Ascending aorta (tissue), 2 donors: ENCODE data around the gene COTL1. TPM values are rescaled to one million over a fixed set of nuclear protein-coding genes. Genes with fewer than 3 reads are reported as not detected.
"Not testable (repeated sequence)": the region's sequence is repeated elsewhere in the genome, so short reads cannot be mapped to it uniquely, and the experiment has no call there.

Source experiments
- DNase-seq, 2 donors: peaks; one replicate each; pipeline ENCODE4 v3.0.0-alpha.2; 2019; ENCODE audit warnings: low spot score in 2 of 2
- H3K27ac ChIP-seq, 2 donors: fragments of 200-600 bp; sonication (generic); one replicate each; pipeline ENCODE4 v1.5.1; 2016 to 2017; ENCODE audit warnings: mild to moderate bottlenecking in 1 of 2
- H3K27me3 ChIP-seq: fragments of 200-600 bp; sonication (generic); one replicate; pipeline ENCODE4 v1.5.1; 2017
- H3K36me3 ChIP-seq, 2 donors: fragments of 200-600 bp; sonication (generic); one replicate each; pipeline ENCODE4 v1.5.1; 2016
- H3K4me1 ChIP-seq, 2 donors: fragments of 200-600 bp; sonication (generic); one replicate each; pipeline ENCODE4 v1.5.1; 2016 to 2017; ENCODE audit warnings: mild to moderate bottlenecking in 1 of 2
- H3K4me3 ChIP-seq, 2 donors: fragments of 200-600 bp; sonication (generic); one replicate each; pipeline ENCODE4 v1.5.1; 2016 to 2017; ENCODE audit warnings: mild to moderate bottlenecking in 1 of 2
- H3K9me3 ChIP-seq, 2 donors: fragments of 200-600 bp; sonication (generic); one replicate each; pipeline ENCODE4 v1.5.1; 2016
- intact Hi-C: fragments of 100-400 bp; cut with DNase I; formaldehyde crosslinking; loops from one replicate; pipeline ENCODE4 v1.15.1; 2023
- total RNA-seq: library from RNA; depleted of rRNA; stranded (reverse); fragments of >200 nt; gene quantifications from one replicate; pipeline ENCODE4 v1.1.0, GENCODE V29; 2016
- TF ChIP-seq, protein P1 (sequence below), 3 experiments: fragments of 200-600 bp in 2 of 3; fragments of 450-650 bp in 1 of 3; sonication (generic) in 2 of 3; IDR thresholded peaks; one replicate each; pipeline ENCODE4 v1.5.1; 2016 to 2019; ENCODE audit warnings: antibody characterized with exemption in 3 of 3, mild to moderate bottlenecking in 1 of 3, moderate library complexity in 1 of 3

The COTL1 gene
- total RNA-seq, 1 donor from 2014 or later = 120 TPM

DNA sequence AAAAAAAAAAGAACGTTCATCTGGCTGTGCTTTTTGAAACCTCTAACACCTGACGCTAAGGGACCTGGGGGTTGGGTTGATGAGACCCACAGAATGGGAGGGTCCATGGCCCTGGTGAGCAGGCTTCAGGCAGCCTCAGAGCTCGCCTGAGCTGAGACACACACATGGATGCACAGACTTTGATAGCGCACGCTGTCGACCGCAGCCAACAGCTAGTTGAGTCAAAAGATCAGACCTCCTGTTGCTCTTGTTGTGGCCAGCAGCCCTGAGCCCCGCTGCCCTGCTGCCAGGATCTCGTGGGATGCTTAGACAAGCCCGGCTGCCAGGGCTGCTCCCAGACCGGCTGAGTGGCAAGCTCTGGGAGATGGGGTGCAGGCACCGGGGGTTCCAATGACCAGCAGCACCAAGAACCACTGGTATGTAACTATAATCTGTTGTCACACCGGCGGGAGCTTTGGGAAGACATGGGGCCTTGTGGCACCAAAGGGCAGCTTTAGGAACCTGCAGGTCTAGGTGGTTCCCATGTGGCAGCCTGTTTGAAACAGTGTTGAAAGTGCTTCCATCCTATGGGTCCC lies 93.4 kb downstream of the COTL1 start:
- Histone ChIP-seq H3K4me3 (no peak overlapping the region), H3K36me3 (no peaks in the 10 kb centered on the region), H3K27me3 (no peaks in the 10 kb centered on the region), H3K9me3 (no peaks in the 10 kb centered on the region), H3K4me1 (peaks cover 11 to 17% of the 10 kb centered on the region in 2 donors), H3K27ac (no peak overlapping the region)
- DNase-seq = no peak
- TF ChIP-seq, protein P1, sequence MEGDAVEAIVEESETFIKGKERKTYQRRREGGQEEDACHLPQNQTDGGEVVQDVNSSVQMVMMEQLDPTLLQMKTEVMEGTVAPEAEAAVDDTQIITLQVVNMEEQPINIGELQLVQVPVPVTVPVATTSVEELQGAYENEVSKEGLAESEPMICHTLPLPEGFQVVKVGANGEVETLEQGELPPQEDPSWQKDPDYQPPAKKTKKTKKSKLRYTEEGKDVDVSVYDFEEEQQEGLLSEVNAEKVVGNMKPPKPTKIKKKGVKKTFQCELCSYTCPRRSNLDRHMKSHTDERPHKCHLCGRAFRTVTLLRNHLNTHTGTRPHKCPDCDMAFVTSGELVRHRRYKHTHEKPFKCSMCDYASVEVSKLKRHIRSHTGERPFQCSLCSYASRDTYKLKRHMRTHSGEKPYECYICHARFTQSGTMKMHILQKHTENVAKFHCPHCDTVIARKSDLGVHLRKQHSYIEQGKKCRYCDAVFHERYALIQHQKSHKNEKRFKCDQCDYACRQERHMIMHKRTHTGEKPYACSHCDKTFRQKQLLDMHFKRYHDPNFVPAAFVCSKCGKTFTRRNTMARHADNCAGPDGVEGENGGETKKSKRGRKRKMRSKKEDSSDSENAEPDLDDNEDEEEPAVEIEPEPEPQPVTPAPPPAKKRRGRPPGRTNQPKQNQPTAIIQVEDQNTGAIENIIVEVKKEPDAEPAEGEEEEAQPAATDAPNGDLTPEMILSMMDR (IDR thresholded peaks at IDR 0.05) = no peak
- intact Hi-C loops = no loop called here

- TF ChIP-seq, protein P1 (IDR thresholded peaks at IDR 0.05) = no peak
- no peaks in the 10 kb centered on the region for H3K9me3 ChIP-seq
- H3K27me3 ChIP-seq = no peaks in the 10 kb centered on the region
- no peak overlapping the region for H3K4me3 ChIP-seq
- H3K27ac ChIP-seq = no peak overlapping the region
- no peaks in the 10 kb centered on the region for H3K36me3 ChIP-seq
- intact Hi-C loops = no loop called here
- peaks cover 0 to under 1% of the 10 kb centered on the region in 2 donors for H3K4me1 ChIP-seq
- DNase-seq = no peak
Observed at GRCh38 chr16:84521497-84521770, 96.4 kb downstream of the COTL1 start.

DNA sequence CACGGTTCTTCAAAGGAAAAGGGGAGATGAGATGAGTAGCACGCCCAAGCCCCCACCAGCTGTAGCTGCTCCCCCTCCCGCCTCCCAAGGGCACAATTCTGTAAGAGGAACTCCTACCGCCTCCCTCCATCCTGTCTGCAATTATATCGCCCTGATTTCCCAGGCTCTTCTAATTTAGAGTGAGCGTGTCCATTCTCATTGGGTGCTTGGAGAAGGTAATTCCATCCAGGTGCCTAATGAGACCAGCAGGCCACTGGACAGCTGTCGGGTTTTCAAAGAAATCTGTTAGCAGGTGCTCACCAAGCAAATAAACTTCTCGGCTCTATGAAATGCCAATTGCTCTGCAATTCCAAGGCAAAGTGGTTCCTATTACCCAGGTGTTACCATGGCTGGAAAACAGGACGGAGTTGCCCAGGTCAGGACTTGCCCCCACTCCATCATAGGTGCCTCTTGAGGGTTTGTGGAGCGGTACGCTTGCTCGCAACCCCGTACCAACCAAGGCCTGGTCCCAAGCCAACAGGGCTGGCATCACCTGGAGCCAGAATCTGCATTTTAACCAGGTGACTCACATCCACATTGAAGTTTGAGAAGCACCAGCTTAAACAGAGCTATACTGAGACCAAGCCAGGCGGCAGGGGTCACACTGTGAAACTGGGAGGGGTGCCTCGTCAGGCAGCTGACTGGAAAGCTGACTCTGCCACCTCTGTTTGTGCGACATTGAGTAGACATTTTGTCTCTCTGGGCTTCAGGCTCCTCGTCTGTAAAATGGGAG lies 97.0 kb downstream of the COTL1 start:
- intact Hi-C loops = no loop called here
- no peaks in the 10 kb centered on the region for H3K27me3 ChIP-seq

DNA sequence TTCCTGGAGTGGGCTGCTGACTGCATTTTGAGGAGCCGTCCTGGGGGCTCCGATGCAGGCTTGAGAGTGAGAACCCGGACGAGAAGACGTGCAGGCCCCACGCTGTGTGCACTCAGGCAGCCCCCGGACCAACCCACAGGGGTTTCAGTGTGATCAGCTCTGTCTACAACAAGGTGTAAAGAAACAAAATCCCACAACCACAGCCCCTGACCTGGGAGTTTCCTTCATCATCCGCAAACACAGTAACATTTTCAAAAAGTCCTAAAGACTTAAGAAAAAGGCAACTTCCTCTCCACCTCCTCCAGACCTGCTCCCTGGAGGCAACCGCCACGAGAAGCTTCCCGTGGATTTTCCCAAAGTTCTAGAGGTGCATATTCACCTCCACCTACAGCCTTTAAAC lies 98.0 kb downstream of the COTL1 start:
- no peaks in the 10 kb centered on the region for H3K9me3 ChIP-seq
- no peak overlapping the region for H3K4me3 ChIP-seq
- H3K27ac ChIP-seq = no peak overlapping the region
- no peaks in the 10 kb centered on the region for H3K27me3 ChIP-seq
- H3K36me3 ChIP-seq = no peaks in the 10 kb centered on the region
- H3K4me1 ChIP-seq = no peaks in the 10 kb centered on the region
- intact Hi-C loops = no loop called here
- TF ChIP-seq, protein P1 (IDR thresholded peaks at IDR 0.05) = no peak
- DNase-seq = no peak

More for the DNA sequence above, 97.0 kb downstream of the COTL1 start:
- TF ChIP-seq, protein P1 (IDR thresholded peaks at IDR 0.05) = no peak
- Histone ChIP-seq H3K4me3 (no peak overlapping the region), H3K4me1 (no peaks in the 10 kb centered on the region), H3K36me3 (no peaks in the 10 kb centered on the region), H3K27ac (no peak overlapping the region), H3K9me3 (no peaks in the 10 kb centered on the region)
- no peak for DNase-seq

DNA sequence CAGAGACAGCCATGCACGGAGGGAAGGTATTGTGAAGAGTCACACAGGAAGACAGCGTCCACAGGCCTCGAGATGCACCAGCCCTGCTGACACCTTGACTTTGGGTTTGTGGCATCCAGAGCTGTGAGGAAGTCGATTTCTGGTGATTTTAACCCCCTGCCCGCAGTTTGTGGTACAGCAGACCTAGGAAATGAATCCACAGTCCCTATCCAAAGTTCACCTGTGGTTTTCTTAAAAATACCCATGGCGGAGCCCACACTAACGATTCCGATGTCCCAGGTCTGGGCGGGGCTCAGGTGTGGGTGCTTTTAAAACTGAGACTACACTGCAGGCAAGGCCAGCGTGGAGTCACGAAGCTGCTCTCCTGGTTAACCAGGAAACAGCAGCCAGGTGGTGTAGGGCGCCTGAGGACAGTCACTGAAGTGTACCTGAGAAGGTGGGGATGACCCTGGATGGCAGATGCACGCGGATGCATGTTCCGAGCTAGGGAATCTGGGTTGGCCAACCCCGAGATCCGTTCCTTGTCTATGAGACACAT lies 99.0 kb downstream of the COTL1 start:
- Histone ChIP-seq H3K27me3 (no peaks in the 10 kb centered on the region), H3K27ac (no peak overlapping the region), H3K9me3 (no peaks in the 10 kb centered on the region), H3K4me1 (no peaks in the 10 kb centered on the region), H3K4me3 (no peak overlapping the region), H3K36me3 (no peaks in the 10 kb centered on the region)
- no peak for DNase-seq
- intact Hi-C loops = no loop called here
- TF ChIP-seq, protein P1 (IDR thresholded peaks at IDR 0.05) = no peak

DNA sequence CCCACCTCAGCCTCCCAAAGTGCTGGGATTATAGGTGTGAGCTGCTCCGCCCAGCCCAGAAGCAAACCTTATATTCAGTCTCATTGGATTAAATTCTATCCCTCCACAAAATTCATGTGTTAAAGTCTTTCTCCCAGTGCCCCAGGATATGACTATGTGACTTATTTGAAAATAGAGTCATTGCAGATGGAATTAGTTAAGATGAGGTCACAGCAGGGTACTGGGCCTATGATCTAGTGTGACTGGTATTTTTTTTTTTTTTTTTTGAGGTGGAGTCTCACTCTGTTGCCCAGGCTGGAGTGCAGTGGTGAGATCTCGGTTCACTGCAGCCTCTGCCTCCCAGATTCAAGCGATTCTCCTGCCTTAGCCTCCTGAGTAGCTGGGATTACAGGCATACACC lies 99.7 kb downstream of the COTL1 start:
- H3K27ac ChIP-seq, H3K9me3 ChIP-seq, intact Hi-C loops, H3K36me3 ChIP-seq, H3K4me1 ChIP-seq, H3K4me3 ChIP-seq, DNase-seq, H3K27me3 ChIP-seq: not testable (repeated sequence)
